HepG2 (cell line): ENCODE results near the gene KCNN2. TPM values are rescaled to one million over a fixed set of nuclear protein-coding genes. Genes with fewer than 3 reads are reported as not detected.

ENCODE experiments used
- ATAC-seq: fragments of 200-7000 bp; cut with Tn5 transposase; 3 replicates; pipeline ENCODE4 v1.9.1; 2020; ENCODE audit warnings: mild to moderate bottlenecking, moderate library complexity
- BruUV-seq: library from RNA; stranded (reverse); fragments of 400-500 nt; replicated peaks from 2 replicates; lab custom pipeline; 2021; lab: Mats Ljungman, UMichigan
- CTCF ChIA-PET: fragments of 300-600 bp; formaldehyde crosslinking; extraction: SDS; loops from one replicate; lab custom pipeline; 2021; ENCODE audit warnings: low total read pairs, inconsistent platforms, low intra/inter-chr PET ratio; lab: Yijun Ruan, JAX
- POLR2A ChIA-PET: fragments of 350-600 bp; sonication (Branson Sonifier 250); formaldehyde crosslinking; loops from one replicate; lab custom pipeline; 2020; ENCODE audit warnings: antibody characterized with exemption, inconsistent platforms; lab: Yijun Ruan, JAX
- DNase-seq: peaks from one replicate; pipeline ENCODE4 v3.0.0-alpha.2; 2015; ENCODE audit warnings: low spot score
- FAIRE-seq: peaks from 3 replicates; lab custom pipeline; 2011; peaks lifted over from hg19 to GRCh38; lab: Jason Lieb, UNC
- H2AFZ ChIP-seq: one replicate; pipeline ENCODE4 v1.6.1; 2011; ENCODE audit warnings: low read length, inconsistent platforms
- H3K27ac ChIP-seq: fragments of 300-600 bp; 3 replicates; pipeline ENCODE4 v1.8.0; 2011; ENCODE audit warnings: mixed run types, mild to moderate bottlenecking, mixed read lengths, low read length, inconsistent platforms; ENCODE audit not compliant: insufficient read depth; ENCODE audit errors: extremely low read length
- H3K27me3 ChIP-seq, 2 experiments: fragments of 200-600 bp in 1 of 2; 2 replicates in 1 of 2; 3 replicates in 1 of 2; pipeline versions ENCODE4 v1.6.0 to v1.8.0; 2011; ENCODE audit warnings: low read length in 2 of 2, mild to moderate bottlenecking in 2 of 2, moderate library complexity in 2 of 2, inconsistent platforms in 1 of 2; ENCODE audit not compliant: insufficient read depth in 2 of 2, control insufficient read depth in 1 of 2
- H3K36me3 ChIP-seq, 2 experiments: fragments of 200-600 bp in 1 of 2; replicated peaks in 1 of 2; 2 replicates in 1 of 2; 3 replicates in 1 of 2; pipeline versions ENCODE4 v1.5.1 to v1.8.0; 2011; ENCODE audit warnings: low read length in 2 of 2, inconsistent platforms in 1 of 2; ENCODE audit not compliant: insufficient read depth in 2 of 2, control insufficient read depth in 1 of 2
- H3K4me1 ChIP-seq: 2 replicates; pipeline ENCODE4 v1.5.1; 2012; ENCODE audit warnings: low read length, inconsistent platforms; ENCODE audit not compliant: insufficient read depth
- H3K4me2 ChIP-seq: 2 replicates; pipeline ENCODE4 v1.6.0; 2011; ENCODE audit warnings: low read depth, low read length, inconsistent platforms
- H3K4me3 ChIP-seq, 3 experiments: fragments of 200-600 bp in 1 of 3; sonication (generic), shearing (Covaris generic) in 1 of 3; replicated peaks in 1 of 3; 2 replicates each; pipeline ENCODE4 v1.5.1; 2011 to 2016; ENCODE audit warnings: low read length in 3 of 3, inconsistent platforms in 2 of 3, low read depth in 2 of 3, mild to moderate bottlenecking in 2 of 3, control low read depth in 1 of 3, mixed read lengths in 1 of 3; ENCODE audit not compliant: insufficient read depth in 1 of 3
- H3K79me2 ChIP-seq: one replicate; pipeline ENCODE4 v1.6.1; 2011; ENCODE audit warnings: low read length, inconsistent platforms; ENCODE audit not compliant: insufficient read depth
- H3K9ac ChIP-seq: 2 replicates; pipeline ENCODE4 v1.6.0; 2011; ENCODE audit warnings: mild to moderate bottlenecking, low read depth, low read length, inconsistent platforms; ENCODE audit not compliant: insufficient read depth
- H3K9me3 ChIP-seq: 2 replicates; pipeline ENCODE4 v1.5.1; 2012; ENCODE audit warnings: mild to moderate bottlenecking, low read length
- H4K20me1 ChIP-seq: 2 replicates; pipeline ENCODE4 v1.6.0; 2011; ENCODE audit warnings: inconsistent platforms, mild to moderate bottlenecking, low read length, moderate library complexity; ENCODE audit not compliant: insufficient read depth
- KMT2A ChIP-seq: sonication (generic); formaldehyde crosslinking; IDR thresholded peaks from 2 replicates; pipeline ENCODE4 v1.4.0; 2020; ENCODE audit warnings: missing genetic modification reagents
- PHB2 ChIP-seq: fragments of 450-650 bp; IDR thresholded peaks from 2 replicates; pipeline ENCODE4 v1.6.1; 2018; ENCODE audit not compliant: partially characterized antibody
- POLR2A ChIP-seq, 2 experiments: IDR thresholded peaks; 2 replicates each; pipeline ENCODE4 v1.6.1; 2011; ENCODE audit warnings: low read depth in 2 of 2, low read length in 2 of 2, mild to moderate bottlenecking in 1 of 2, moderate library complexity in 1 of 2; ENCODE audit not compliant: insufficient read depth in 1 of 2
- POLR2AphosphoS2 ChIP-seq: IDR thresholded peaks from 2 replicates; pipeline ENCODE4 v1.6.1; 2011; ENCODE audit warnings: low read depth, low read length, improper control_type of control experiment
- RERE ChIP-seq: IDR thresholded peaks from 2 replicates; pipeline ENCODE4 v1.6.1; 2016; ENCODE audit warnings: low read depth, missing genetic modification reagents, missing compliant biosample characterization
- STAG1 ChIP-seq: sonication (generic); formaldehyde crosslinking; IDR thresholded peaks from 2 replicates; pipeline ENCODE4 v1.4.0; 2020; ENCODE audit warnings: missing genetic modification reagents
- TFAP4 ChIP-seq: sonication (generic); IDR thresholded peaks from 2 replicates; pipeline ENCODE4 v1.6.1; 2016; ENCODE audit warnings: low read depth, borderline replicate concordance
- THYN1 ChIP-seq: sonication (generic); formaldehyde crosslinking; IDR thresholded peaks from 2 replicates; pipeline ENCODE4 v1.8.1; 2023; ENCODE audit warnings: low read depth, mild to moderate bottlenecking, moderate library complexity, missing genetic modification reagents, borderline replicate concordance
- ZBTB20 ChIP-seq: sonication (generic); formaldehyde crosslinking; IDR thresholded peaks from 2 replicates; pipeline ENCODE4 v1.8.1; 2023; ENCODE audit warnings: missing genetic modification reagents, low read depth, mild to moderate bottlenecking, borderline replicate concordance
- ZFP1 ChIP-seq: IDR thresholded peaks from 2 replicates; pipeline ENCODE4 v1.6.1; 2016
- ZNF260 ChIP-seq: sonication (generic); formaldehyde crosslinking; IDR thresholded peaks from 2 replicates; pipeline ENCODE4 v1.4.0; 2020; ENCODE audit warnings: missing genetic modification reagents, low read depth, mild to moderate bottlenecking, borderline replicate concordance
- ZNF317 ChIP-seq: sonication (generic); formaldehyde crosslinking; IDR thresholded peaks from 2 replicates; pipeline ENCODE4 v1.5.0; 2020; ENCODE audit warnings: mild to moderate bottlenecking, missing genetic modification reagents
- ZNF468 ChIP-seq: sonication (generic); formaldehyde crosslinking; IDR thresholded peaks from 2 replicates; pipeline ENCODE4 v1.8.0; 2022; ENCODE audit warnings: mild to moderate bottlenecking, moderate library complexity, missing genetic modification reagents
- ZNF740 ChIP-seq: sonication (generic); formaldehyde crosslinking; IDR thresholded peaks from 2 replicates; pipeline ENCODE4 v1.4.0; 2020; ENCODE audit warnings: missing genetic modification reagents
- WGBS: methylation state at CpG from one replicate; pipeline ENCODE4 v1.1.6; 2017; ENCODE audit warnings: low lambda C conversion rate; 5-methylcytosine and 5-hydroxymethylcytosine counted together
- in situ Hi-C: cut with HindIII; loops from 2 replicates; pipeline ENCODE4 v1.10.0; 2017; ENCODE audit warnings: low pct_unique_long_range_greater_than_20kb; ENCODE audit not compliant: extremely low pct_ligation_motif_present
- intact Hi-C: fragments of 100-400 bp; cut with micrococcal nuclease; formaldehyde crosslinking; loops from one replicate; pipeline ENCODE4 v1.10.0; 2022; ENCODE audit not compliant: unreplicated experiment
- polyA plus RNA-seq, 8 experiments: library from polyadenylated mRNA; depleted of rRNA in 3 of 8; stranded (reverse) in 7 of 8; unstranded in 1 of 8; fragments of >200 nt; fragmentation: Illumina TruSeq in 4 of 8; extraction: Trizol in 4 of 8; gene quantifications; 2 replicates each; pipeline versions ENCODE4 v1.2.1 to v1.2.3, GENCODE V29; 2011 to 2016; ENCODE audit warnings: low read depth in 4 of 8, missing spikeins in 1 of 8, mixed read lengths in 1 of 8; ENCODE audit not compliant: insufficient read depth in 1 of 8
- total RNA-seq, 5 experiments: library from RNA; depleted of rRNA; stranded (reverse); fragments of >200 nt; fragmentation: Illumina TruSeq; extraction: Trizol; gene quantifications; 2 replicates each; pipeline ENCODE4 v1.2.3, GENCODE V29; 2016; ENCODE audit warnings: low read depth in 1 of 5

Gene KCNN2
- total and polyA plus RNA-seq, 2 of the 13 experiments (the other 11 are each of a cell fraction or from before 2014, with no cell fraction given) = not detected

GRCh38 chr5:114339108-114339507 is 22.8 kb upstream of the KCNN2 start:
- DNase-seq (no peak), ATAC-seq (no peak), FAIRE-seq (no peak)
- CTCF ChIA-PET = no interaction called here
- no TSS peak for BruUV-seq
- intact Hi-C loops (no loop called here), in situ Hi-C loops (no loop called here)
- H3K79me2 ChIP-seq = no peaks in the 10 kb centered on the region
- H3K4me2 ChIP-seq = no peak overlapping the region
- no peak for TF ChIP-seq TFAP4
- H3K36me3 ChIP-seq = no peaks in the 10 kb centered on the region
- no peaks in the 10 kb centered on the region for H3K9me3 ChIP-seq
- H3K27ac ChIP-seq = no peak overlapping the region
- H3K27me3 ChIP-seq = no peaks in the 10 kb centered on the region
- POLR2A ChIA-PET = no interaction called here
- no peak overlapping the region for H2AFZ ChIP-seq
- no peak overlapping the region for H3K4me3 ChIP-seq
- H3K9ac ChIP-seq = no peak overlapping the region
- 0% methylated on average over 3 of the region's 3 CpGs for WGBS
- H4K20me1 ChIP-seq = no peaks in the 10 kb centered on the region
- H3K4me1 ChIP-seq = no peaks in the 10 kb centered on the region

GRCh38 chr5:114346181-114346580 is 15.7 kb upstream of the KCNN2 start:
- TF ChIP-seq POLR2A (IDR thresholded peaks at IDR 0.05; ENCODE audit: insufficient read depth in 1 of 2, low read depth in 2 of 2, low read length in 2 of 2) (no peak), ZNF317 (CRISPR knock-in tag) (no peak), POLR2AphosphoS2 (no peak), ZNF260 (CRISPR knock-in tag) (no peak), ZFP1 (no peak), RERE (CRISPR knock-in tag) (no peak), PHB2 (no peak), ZBTB20 (CRISPR knock-in tag) (no peak), KMT2A (CRISPR knock-in tag) (no peak), THYN1 (no peak), STAG1 (no peak), ZNF468 (CRISPR knock-in tag) (no peak), ZNF740 (CRISPR knock-in tag) (no peak)
- Histone ChIP-seq H3K9me3 (no peaks in the 10 kb centered on the region), H3K36me3 (no peaks in the 10 kb centered on the region), H3K79me2 (no peaks in the 10 kb centered on the region), H3K4me2 (no peak overlapping the region), H4K20me1 (no peaks in the 10 kb centered on the region), H3K27ac (no peak overlapping the region), H3K9ac (no peak overlapping the region), H3K4me1 (no peaks in the 10 kb centered on the region), H3K4me3 (no peak overlapping the region), H2AFZ (no peak overlapping the region), H3K27me3 (no peaks in the 10 kb centered on the region; a peak in 1 of 5 replicates)
- BruUV-seq = no TSS peak
- in situ Hi-C loops (no loop called here), intact Hi-C loops (no loop called here)
- no peak for DNase-seq
- no peak for ATAC-seq
- WGBS = 47% methylated on average over 4 of the region's 4 CpGs
- no peak for FAIRE-seq
- ChIA-PET CTCF (no interaction called here), POLR2A (no interaction called here)
